Ishikawa (cell line): ENCODE measurements around the gene CA14.

ENCODE experiments used
- CEBPB ChIP-seq: IDR thresholded peaks from 2 replicates; pipeline ENCODE4 v1.6.1; 2012
- EP300 ChIP-seq: IDR thresholded peaks from 2 replicates; pipeline ENCODE4 v1.6.1; 2012; ENCODE audit warnings: borderline replicate concordance
- NFIC ChIP-seq: IDR thresholded peaks from 2 replicates; pipeline ENCODE4 v1.6.1; 2012
- RAD21 ChIP-seq: IDR thresholded peaks from 2 replicates; pipeline ENCODE4 v1.6.1; 2012; ENCODE audit warnings: low read depth
- TCF12 ChIP-seq: IDR thresholded peaks from 2 replicates; pipeline ENCODE4 v1.6.1; 2012; ENCODE audit warnings: low read depth
- YY1 ChIP-seq: IDR thresholded peaks from 2 replicates; pipeline ENCODE4 v1.6.1; 2012; ENCODE audit warnings: low read depth
- TF ChIP-seq, protein P1 (sequence below): IDR thresholded peaks from 2 replicates; pipeline ENCODE4 v1.6.1; 2012
- TF ChIP-seq, protein P2 (sequence below): IDR thresholded peaks from 2 replicates; pipeline ENCODE4 v1.6.1; 2012

DNA sequence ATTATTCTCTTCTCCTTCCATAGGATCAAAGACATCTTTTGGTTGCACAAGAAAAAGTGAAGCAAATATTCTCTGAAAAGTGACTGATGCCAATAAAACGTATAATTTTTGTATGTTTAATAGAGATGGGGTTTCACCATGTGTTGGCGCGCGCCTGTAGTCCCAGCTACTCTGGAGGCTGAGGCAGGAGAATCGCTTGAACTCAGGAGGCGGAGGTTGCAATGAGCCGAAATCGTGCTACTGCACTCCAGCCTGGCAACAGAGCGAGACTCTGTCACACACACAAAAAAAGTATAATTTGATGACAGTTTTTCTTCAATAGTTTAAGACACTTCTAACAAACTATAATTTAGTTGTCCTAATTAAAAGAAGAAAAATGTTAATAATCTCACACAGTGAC is 45.5 kb upstream of the CA14 start:
- TF ChIP-seq, protein P1, sequence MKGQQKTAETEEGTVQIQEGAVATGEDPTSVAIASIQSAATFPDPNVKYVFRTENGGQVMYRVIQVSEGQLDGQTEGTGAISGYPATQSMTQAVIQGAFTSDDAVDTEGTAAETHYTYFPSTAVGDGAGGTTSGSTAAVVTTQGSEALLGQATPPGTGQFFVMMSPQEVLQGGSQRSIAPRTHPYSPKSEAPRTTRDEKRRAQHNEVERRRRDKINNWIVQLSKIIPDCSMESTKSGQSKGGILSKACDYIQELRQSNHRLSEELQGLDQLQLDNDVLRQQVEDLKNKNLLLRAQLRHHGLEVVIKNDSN, result no peak
- no peak for TF ChIP-seq EP300
- TF ChIP-seq TCF12, result no peak
- no peak for TF ChIP-seq CEBPB
- no peak for TF ChIP-seq YY1
- TF ChIP-seq, protein P2, sequence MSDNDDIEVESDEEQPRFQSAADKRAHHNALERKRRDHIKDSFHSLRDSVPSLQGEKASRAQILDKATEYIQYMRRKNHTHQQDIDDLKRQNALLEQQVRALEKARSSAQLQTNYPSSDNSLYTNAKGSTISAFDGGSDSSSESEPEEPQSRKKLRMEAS, result no peak
- no peak for TF ChIP-seq NFIC
- TF ChIP-seq RAD21, result no peak
